Caco-2 (cell line): ENCODE measurements around the gene NABP1. TPM values are rescaled to one million over a fixed set of nuclear protein-coding genes. Genes with fewer than 3 reads are reported as not detected.

Source experiments
- BruUV-seq: library from RNA; stranded (reverse); fragments of 400-500 nt; replicated peaks from 2 replicates; lab custom pipeline; 2021; lab: Mats Ljungman, UMichigan
- CTCF ChIA-PET: fragments of 300-600 bp; sonication (Branson Sonifier 250); formaldehyde crosslinking; loops from one replicate; lab custom pipeline; 2022; ENCODE audit warnings: antibody characterized with exemption; lab: Charles Lee
- POLR2A ChIA-PET: fragments of 300-600 bp; sonication (Branson Sonifier 250); formaldehyde crosslinking; loops from one replicate; lab custom pipeline; 2022; ENCODE audit warnings: antibody characterized with exemption; lab: Charles Lee
- DNase-seq, 2 experiments: peaks; one replicate each; pipeline versions ENCODE4 v3.0.0 to v3.0.0-alpha.2; 2020 to 2022
- H3K27me3 ChIP-seq: replicated peaks from 2 replicates; pipeline ENCODE4 v1.6.0; 2011; ENCODE audit warnings: low read length; ENCODE audit not compliant: control insufficient read depth, insufficient read depth
- H3K36me3 ChIP-seq: 2 replicates; pipeline ENCODE4 v1.5.1; 2011; ENCODE audit warnings: low read length; ENCODE audit not compliant: control insufficient read depth, insufficient read depth
- H3K4me1 ChIP-seq: fragments of 250-450 bp; sonication (Bioruptor Pico); 2 replicates; pipeline ENCODE4 v1.5.1; 2020; ENCODE audit warnings: mild to moderate bottlenecking
- H3K4me3 ChIP-seq: 2 replicates; pipeline ENCODE4 v1.5.1; 2011; ENCODE audit warnings: low read depth, mild to moderate bottlenecking, control low read depth, low read length
- H3K9me3 ChIP-seq: fragments of 250-450 bp; sonication (Bioruptor Pico); 2 replicates; pipeline ENCODE4 v1.5.1; 2020; ENCODE audit warnings: mild to moderate bottlenecking, moderate library complexity
- H3K27ac Mint-ChIP-seq: one replicate; pipeline ENCODE4 v1.8.0; 2022; ENCODE audit warnings: mixed read lengths; ENCODE audit not compliant: unreplicated experiment
- H3K27me3 Mint-ChIP-seq: one replicate; pipeline ENCODE4 v1.8.0; 2022; ENCODE audit warnings: mixed read lengths; ENCODE audit not compliant: insufficient read depth, unreplicated experiment
- H3K36me3 Mint-ChIP-seq: one replicate; pipeline ENCODE4 v1.8.0; 2022; ENCODE audit warnings: mild to moderate bottlenecking, mixed read lengths; ENCODE audit not compliant: insufficient read depth, unreplicated experiment
- H3K4me1 Mint-ChIP-seq: one replicate; pipeline ENCODE4 v1.8.0; 2022; ENCODE audit warnings: low read depth, mixed read lengths; ENCODE audit not compliant: unreplicated experiment
- H3K4me3 Mint-ChIP-seq: one replicate; pipeline ENCODE4 v1.8.0; 2022; ENCODE audit warnings: mild to moderate bottlenecking, moderate library complexity, mixed read lengths; ENCODE audit not compliant: unreplicated experiment
- H3K9me3 Mint-ChIP-seq: one replicate; pipeline ENCODE4 v1.8.0; 2022; ENCODE audit warnings: mixed read lengths; ENCODE audit not compliant: unreplicated experiment
- CTCF ChIP-seq, 2 experiments: fragments of 200-600 bp in 1 of 2; IDR thresholded peaks; 1 replicate in 1 of 2; 2 replicates in 1 of 2; pipeline versions ENCODE4 v1.5.1 to v1.8.0; 2011 to 2022; ENCODE audit warnings: antibody characterized with exemption in 1 of 2, control low read depth in 1 of 2, inconsistent platforms in 1 of 2, low read depth in 1 of 2, low read length in 1 of 2, mild to moderate bottlenecking in 1 of 2, moderate library complexity in 1 of 2; ENCODE audit not compliant: insufficient read depth in 1 of 2, severe bottlenecking in 1 of 2, unreplicated experiment in 1 of 2
- intact Hi-C: fragments of 100-400 bp; cut with micrococcal nuclease; formaldehyde crosslinking; loops from one replicate; pipeline ENCODE4 v1.10.0; 2022; ENCODE audit not compliant: unreplicated experiment
- total RNA-seq: library from RNA; stranded (reverse); gene quantifications from 2 replicates; pipeline ENCODE4 v1.2.3, GENCODE V29; 2022

NABP1 gene
- total RNA-seq, 1 experiment from 2014 or later: 89.8 TPM

- Histone ChIP-seq H3K36me3 (no peaks in the 10 kb centered on the region), H3K9me3 (no peaks in the 10 kb centered on the region), H3K4me1 (no peaks in the 10 kb centered on the region), H3K4me3 (no peak overlapping the region), H3K27me3 (no peaks in the 10 kb centered on the region)
- DNase-seq: no peak
- no TSS peak for BruUV-seq
- Mint-ChIP-seq H3K27me3 (no peaks in the 10 kb centered on the region), H3K4me3 (no peak overlapping the region), H3K9me3 (no peaks in the 10 kb centered on the region), H3K27ac (no peak overlapping the region), H3K4me1 (no peaks in the 10 kb centered on the region), H3K36me3 (no peaks in the 10 kb centered on the region)
- intact Hi-C loops: no loop called here
- TF ChIP-seq CTCF (IDR thresholded peaks at IDR 0.05; ENCODE audit: insufficient read depth in 1 of 2, low read depth in 1 of 2, low read length in 1 of 2, severe bottlenecking in 1 of 2, unreplicated experiment in 1 of 2): no peak
- POLR2A ChIA-PET: no interaction called here
- CTCF ChIA-PET: no interaction called here
Measured at GRCh38 chr2:191719938-191720337, 42.0 kb downstream of the NABP1 start.

- H3K4me3 ChIP-seq: no peak overlapping the region
- no peaks in the 10 kb centered on the region for H3K27me3 ChIP-seq
- CTCF ChIA-PET: no interaction called here
- H3K4me1 ChIP-seq: no peaks in the 10 kb centered on the region
- Mint-ChIP-seq H3K4me1 (no peaks in the 10 kb centered on the region), H3K27ac (no peak overlapping the region), H3K27me3 (no peaks in the 10 kb centered on the region), H3K9me3 (no peaks in the 10 kb centered on the region), H3K4me3 (no peak overlapping the region), H3K36me3 (no peaks in the 10 kb centered on the region)
- intact Hi-C loops: no loop called here
- TF ChIP-seq CTCF (IDR thresholded peaks at IDR 0.05; ENCODE audit: insufficient read depth in 1 of 2, low read depth in 1 of 2, low read length in 1 of 2, severe bottlenecking in 1 of 2, unreplicated experiment in 1 of 2): no peak
- H3K36me3 ChIP-seq: no peaks in the 10 kb centered on the region
- DNase-seq: no peak
- BruUV-seq: no TSS peak
- POLR2A ChIA-PET: no interaction called here
- H3K9me3 ChIP-seq: no peaks in the 10 kb centered on the region
Measured at GRCh38 chr2:191721331-191721730, 43.4 kb downstream of the NABP1 start.

- no peaks in the 10 kb centered on the region for H3K4me1 ChIP-seq
- no peaks in the 10 kb centered on the region for H3K36me3 ChIP-seq
- Mint-ChIP-seq H3K27me3 (no peaks in the 10 kb centered on the region), H3K27ac (no peak overlapping the region), H3K4me3 (no peak overlapping the region), H3K9me3 (no peaks in the 10 kb centered on the region), H3K4me1 (no peaks in the 10 kb centered on the region), H3K36me3 (no peaks in the 10 kb centered on the region)
- intact Hi-C loops: no loop called here
- H3K4me3 ChIP-seq: no peak overlapping the region
- H3K9me3 ChIP-seq: no peaks in the 10 kb centered on the region
- ChIA-PET POLR2A (no interaction called here), CTCF (no interaction called here)
- BruUV-seq: no TSS peak
- no peak for DNase-seq
- H3K27me3 ChIP-seq: no peaks in the 10 kb centered on the region
- no peak for TF ChIP-seq CTCF (IDR thresholded peaks at IDR 0.05; ENCODE audit: insufficient read depth in 1 of 2, low read depth in 1 of 2, low read length in 1 of 2, severe bottlenecking in 1 of 2, unreplicated experiment in 1 of 2)
Measured at GRCh38 chr2:191724015-191724414, 46.1 kb downstream of the NABP1 start.
